Ovary (tissue), 9 donors: ENCODE measurements around the gene UBE2Z. TPM values are rescaled to one million over a fixed set of nuclear protein-coding genes. Genes with fewer than 3 reads are reported as not detected.

Source experiments
- DNase-seq, 5 donors: peaks; one replicate each; pipeline ENCODE4 v3.0.0-alpha.2; 2019 to 2020
- H3K27ac ChIP-seq, 2 donors: fragments of 200-600 bp; one replicate each; pipeline versions ENCODE4 v1.5.1 to v1.8.0; 2019 to 2022
- H3K27me3 ChIP-seq: fragments of 200-600 bp; one replicate; pipeline ENCODE4 v1.8.0; 2022
- H3K36me3 ChIP-seq: fragments of 200-600 bp; sonication (generic); one replicate; pipeline ENCODE4 v1.5.1; 2019
- H3K4me1 ChIP-seq: one replicate; pipeline ENCODE4 v1.8.1; 2013; ENCODE audit warnings: mild to moderate bottlenecking, moderate library complexity; ENCODE audit not compliant: insufficient read depth
- H3K4me3 ChIP-seq: fragments of 200-600 bp; sonication (generic); one replicate; pipeline ENCODE4 v1.5.1; 2017
- H3K9me3 ChIP-seq, 2 donors: fragments of 200-600 bp in 1 of 2; sonication (generic) in 1 of 2; one replicate each; pipeline versions ENCODE4 v1.5.1 to v1.8.1; 2013 to 2019; ENCODE audit warnings: mild to moderate bottlenecking in 1 of 2, moderate library complexity in 1 of 2
- EP300 ChIP-seq: sonication (generic); formaldehyde crosslinking; IDR thresholded peaks from one replicate; pipeline ENCODE4 v1.6.1; 2017; ENCODE audit warnings: antibody characterized with exemption
- POLR2A ChIP-seq: fragments of 450-650 bp; IDR thresholded peaks from one replicate; pipeline ENCODE4 v1.6.1; 2017; ENCODE audit warnings: antibody characterized with exemption, mild to moderate bottlenecking, moderate library complexity
- WGBS, 3 donors: extraction: QIAGEN DNeasy Blood & Tissue Kit in 1 of 3; methylation state at CpG; one replicate each; pipeline versions ENCODE4 v1.1.5 to v1.1.7; 2013 to 2017; 5-methylcytosine and 5-hydroxymethylcytosine counted together
- intact Hi-C, 4 donors: fragments of 100-400 bp; cut with DNase I; formaldehyde crosslinking; loops; one replicate each; pipeline versions ENCODE4 v1.11.0 to v1.15.1; 2022 to 2023
- polyA plus RNA-seq, 2 donors: library from polyadenylated mRNA; stranded (reverse); fragments of 200-250 nt in 1 of 2; fragments of 350-450 nt in 1 of 2; fragmentation: Illumina TruSeq in 1 of 2; extraction: RNeasy Lipid Tissue Mini Kit (QIAGEN cat#74804) in 1 of 2; gene quantifications; one replicate each; pipeline ENCODE4 v1.2.3, GENCODE V29; 2013 to 2014
- total RNA-seq, 7 donors: library from RNA; depleted of rRNA in 2 of 7; stranded (reverse); fragments of >200 nt in 2 of 7; fragmentation: NEBNext Ultra II Directional in 3 of 7; extraction: Animal tissue kit (Norgen Biotek cat#: 25700) in 3 of 7; gene quantifications; one replicate each; pipeline versions ENCODE4 v1.1.0 to v1.2.4, GENCODE V29; 2016 to 2023
- TF ChIP-seq, protein P1 (sequence below), 3 donors: fragments of 450-650 bp in 2 of 3; fragments of 200-600 bp in 1 of 3; IDR thresholded peaks; one replicate each; pipeline versions ENCODE4 v1.5.1 to v1.8.0; 2016 to 2022; ENCODE audit warnings: antibody characterized with exemption in 3 of 3, mild to moderate bottlenecking in 1 of 3
- donor health status: DM: no; HTN: no; CAD: no; lungs with moderate emphysema.
- donor health status: DM: no; HTN: no; CAD: no.
- donor health status: Bipolar disorder and iron deficiency.
- donor health status: DM: yes; HTN: yes; CAD: no.
- donor health status: DM: no; HTN: no; CAD: no.
- donor health status: DM: yes; HTN: yes; CAD: no.

UBE2Z gene
- total and polyA plus RNA-seq, 9 donors = 32.0 to 93.4 (median 58.2) TPM

DNA sequence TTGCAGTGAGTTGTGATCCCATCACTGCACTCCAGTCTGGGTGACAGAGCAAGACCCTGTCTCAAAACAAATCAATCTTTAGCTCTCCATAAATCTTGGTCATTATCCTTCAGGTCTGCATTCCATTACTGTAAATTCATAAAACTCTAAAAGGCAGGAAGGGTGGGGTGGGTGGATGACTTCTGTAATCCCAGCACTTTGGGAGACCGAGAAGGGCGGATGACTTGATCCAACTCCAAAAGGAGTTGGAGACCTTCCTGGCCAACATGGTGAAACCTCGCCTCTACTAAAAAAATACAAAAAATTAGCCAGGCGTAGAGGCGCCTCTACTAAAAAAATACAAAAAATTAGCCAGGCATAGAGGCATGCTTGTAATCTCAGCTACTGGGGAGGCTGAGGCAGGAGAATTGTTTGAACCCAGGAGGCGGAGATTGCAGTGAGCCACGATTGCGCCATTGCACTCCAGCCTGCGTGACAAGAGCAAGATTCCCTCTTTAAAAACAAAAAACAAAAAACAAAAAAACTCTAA, 2.2 kb upstream of the UBE2Z start:
- WGBS, 3 donors = 64 to 82% (median 73%) methylated on average over 9 of the region's 9 CpGs

DNA sequence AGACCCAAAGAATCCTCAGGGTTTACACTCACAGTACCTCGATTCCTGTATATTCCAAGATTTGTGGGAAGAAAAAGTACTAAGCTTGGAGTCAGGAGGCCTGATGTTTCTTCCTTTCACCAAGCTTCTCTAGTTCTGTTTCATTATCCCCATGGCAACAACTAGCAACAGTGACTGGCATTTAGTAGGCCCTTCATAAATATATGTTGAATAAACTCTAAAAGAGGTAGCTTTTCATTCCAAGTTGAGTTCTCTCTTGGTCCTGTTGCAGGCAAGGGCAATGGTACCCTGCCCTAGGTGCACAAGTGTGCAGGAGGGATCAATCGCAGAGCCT, 527 bp upstream of the UBE2Z start:
- intact Hi-C loops = no loop called here
- WGBS, 3 donors = 35 to 41% (median 37%) methylated on average over 2 of the region's 2 CpGs

More for the DNA sequence above, 2.2 kb upstream of the UBE2Z start:
- H3K27ac ChIP-seq = no peak overlapping the region
- TF ChIP-seq, protein P1, sequence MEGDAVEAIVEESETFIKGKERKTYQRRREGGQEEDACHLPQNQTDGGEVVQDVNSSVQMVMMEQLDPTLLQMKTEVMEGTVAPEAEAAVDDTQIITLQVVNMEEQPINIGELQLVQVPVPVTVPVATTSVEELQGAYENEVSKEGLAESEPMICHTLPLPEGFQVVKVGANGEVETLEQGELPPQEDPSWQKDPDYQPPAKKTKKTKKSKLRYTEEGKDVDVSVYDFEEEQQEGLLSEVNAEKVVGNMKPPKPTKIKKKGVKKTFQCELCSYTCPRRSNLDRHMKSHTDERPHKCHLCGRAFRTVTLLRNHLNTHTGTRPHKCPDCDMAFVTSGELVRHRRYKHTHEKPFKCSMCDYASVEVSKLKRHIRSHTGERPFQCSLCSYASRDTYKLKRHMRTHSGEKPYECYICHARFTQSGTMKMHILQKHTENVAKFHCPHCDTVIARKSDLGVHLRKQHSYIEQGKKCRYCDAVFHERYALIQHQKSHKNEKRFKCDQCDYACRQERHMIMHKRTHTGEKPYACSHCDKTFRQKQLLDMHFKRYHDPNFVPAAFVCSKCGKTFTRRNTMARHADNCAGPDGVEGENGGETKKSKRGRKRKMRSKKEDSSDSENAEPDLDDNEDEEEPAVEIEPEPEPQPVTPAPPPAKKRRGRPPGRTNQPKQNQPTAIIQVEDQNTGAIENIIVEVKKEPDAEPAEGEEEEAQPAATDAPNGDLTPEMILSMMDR (IDR thresholded peaks at IDR 0.05) = no peak
- H3K27me3 ChIP-seq = no peaks in the 10 kb centered on the region
- no peaks in the 10 kb centered on the region for H3K36me3 ChIP-seq
- no peak overlapping the region for H3K4me3 ChIP-seq
- H3K9me3 ChIP-seq = no peaks in the 10 kb centered on the region
- intact Hi-C loops = no loop called here
- H3K4me1 ChIP-seq = peaks cover 5% of the 10 kb centered on the region
- no peak for DNase-seq

DNA sequence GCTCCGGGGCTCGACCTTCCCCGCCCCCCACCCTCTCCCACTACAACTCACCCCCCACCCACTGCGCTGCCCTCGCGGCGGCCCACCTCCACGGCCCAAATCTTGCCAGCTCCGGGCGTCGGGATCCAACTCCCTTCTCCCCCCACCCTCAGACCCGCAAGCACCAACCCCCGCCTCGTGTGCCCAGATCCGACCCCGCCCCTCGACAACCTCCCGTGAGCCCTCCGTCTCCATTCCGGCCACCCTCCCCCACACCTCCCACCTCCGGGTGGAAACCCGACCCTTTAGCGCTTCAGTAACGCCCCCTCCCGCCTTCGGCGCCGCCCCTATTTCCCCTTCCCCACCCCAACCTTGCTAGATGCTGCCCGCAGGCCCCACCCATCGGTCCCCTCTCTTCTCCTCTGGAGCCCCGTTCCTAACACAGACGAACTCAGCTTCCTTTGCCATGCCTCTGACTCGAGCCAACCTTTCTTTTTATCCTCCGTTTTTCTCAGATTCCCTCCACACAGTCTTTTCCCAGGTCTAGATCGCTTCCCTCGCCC, 717 bp downstream of the UBE2Z start:
- Histone ChIP-seq H3K9me3 (no peaks in the 10 kb centered on the region), H3K27ac (peak overlapping the region; percentile 59 to 89), H3K27me3 (no peaks in the 10 kb centered on the region), H3K4me3 (peak overlapping the region; percentile 92), H3K36me3 (no peaks in the 10 kb centered on the region), H3K4me1 (peaks cover 5% of the 10 kb centered on the region)
- peak; percentile 72 to 87 (median 80) for DNase-seq
- TF ChIP-seq POLR2A (no peak), EP300 (no peak)
- TF ChIP-seq, protein P1 (IDR thresholded peaks at IDR 0.05) = no peak
- intact Hi-C loops = no loop called here
- 1% methylated on average over 34 to 36 of the region's 36 CpGs for WGBS, 3 donors

More for the DNA sequence above, 527 bp upstream of the UBE2Z start:
- Histone ChIP-seq H3K36me3 (no peaks in the 10 kb centered on the region), H3K4me1 (peaks cover 5% of the 10 kb centered on the region), H3K27ac (peak overlapping the region; percentile 59 to 89), H3K9me3 (no peaks in the 10 kb centered on the region), H3K4me3 (peak overlapping the region; percentile 92), H3K27me3 (no peaks in the 10 kb centered on the region)
- TF ChIP-seq POLR2A (no peak), EP300 (no peak)
- TF ChIP-seq, protein P1 (IDR thresholded peaks at IDR 0.05) = no peak
- DNase-seq = no peak

DNA sequence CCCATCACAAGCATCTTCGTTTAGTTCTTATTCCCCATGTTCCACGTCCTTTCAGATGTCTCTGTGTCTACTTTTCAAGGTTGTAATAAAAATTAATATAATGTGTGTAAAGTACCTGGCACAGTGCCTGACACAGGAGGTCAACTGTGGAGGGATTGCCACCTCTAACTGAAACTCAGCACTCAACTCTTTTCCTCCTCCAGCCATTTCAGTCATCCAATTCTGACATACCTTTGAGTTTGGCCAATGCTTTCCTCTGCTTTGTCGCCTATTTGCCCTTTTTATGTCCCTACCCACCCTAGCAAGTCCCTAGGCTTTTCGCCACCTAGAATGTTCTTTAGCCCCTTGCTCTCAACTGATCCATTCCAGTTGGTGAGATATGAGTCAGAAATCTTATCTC, 1.6 kb downstream of the UBE2Z start:
- Histone ChIP-seq H3K4me3 (no peak overlapping the region), H3K36me3 (no peaks in the 10 kb centered on the region), H3K27ac (no peak overlapping the region), H3K9me3 (no peaks in the 10 kb centered on the region), H3K27me3 (no peaks in the 10 kb centered on the region), H3K4me1 (peaks cover 5% of the 10 kb centered on the region)
- intact Hi-C loops = no loop called here
- DNase-seq = no peak
- 50 to 52% (median 52%) methylated on average over 4 of the region's 4 CpGs for WGBS, 3 donors
- no peak for TF ChIP-seq POLR2A
- TF ChIP-seq, protein P1 (IDR thresholded peaks at IDR 0.05) = no peak
- TF ChIP-seq EP300 = no peak
